HG02642 (cell line): ENCODE measurements around the gene TCN2.

Experiments
- ATAC-seq: cut with Tn5 transposase; IDR thresholded peaks from one replicate; pipeline ENCODE4 v1.9.1; 2021; ENCODE audit warnings: mild to moderate bottlenecking; ENCODE audit not compliant: unreplicated experiment, poor library complexity

TCN2 gene

GRCh38 chr22:30640361-30640760 is 33.4 kb downstream of the TCN2 start:
- ATAC-seq = no peak

DNA sequence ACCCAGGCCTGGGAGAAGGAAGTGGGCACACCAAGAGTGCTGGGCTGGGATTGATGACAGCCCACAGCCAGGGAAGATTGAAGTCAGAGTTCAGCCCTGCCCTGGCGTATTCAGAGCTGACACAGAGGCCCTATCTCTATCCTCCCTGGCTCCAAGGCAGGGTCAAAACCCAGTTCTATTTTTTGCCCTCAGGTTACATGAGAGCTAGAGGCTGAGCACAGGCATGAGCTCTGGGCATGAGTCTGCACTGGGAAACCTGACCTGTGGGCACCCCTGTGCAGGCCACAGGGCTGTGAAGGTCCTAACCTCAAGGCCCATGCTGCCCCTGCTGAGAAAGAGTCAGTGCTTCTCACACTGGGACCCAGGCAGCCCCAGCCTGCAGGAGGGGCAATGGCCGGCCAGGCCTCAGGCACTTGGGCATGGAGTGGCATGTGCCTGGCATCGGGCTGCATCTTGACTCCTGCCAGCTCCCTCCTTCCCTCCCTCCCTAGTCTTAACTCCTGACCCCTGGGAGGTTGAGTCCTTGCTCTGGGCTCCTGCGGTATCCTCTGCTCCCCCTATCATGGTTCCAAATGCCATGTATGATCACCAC is 34.0 kb downstream of the TCN2 start:
- ATAC-seq = no peak

DNA sequence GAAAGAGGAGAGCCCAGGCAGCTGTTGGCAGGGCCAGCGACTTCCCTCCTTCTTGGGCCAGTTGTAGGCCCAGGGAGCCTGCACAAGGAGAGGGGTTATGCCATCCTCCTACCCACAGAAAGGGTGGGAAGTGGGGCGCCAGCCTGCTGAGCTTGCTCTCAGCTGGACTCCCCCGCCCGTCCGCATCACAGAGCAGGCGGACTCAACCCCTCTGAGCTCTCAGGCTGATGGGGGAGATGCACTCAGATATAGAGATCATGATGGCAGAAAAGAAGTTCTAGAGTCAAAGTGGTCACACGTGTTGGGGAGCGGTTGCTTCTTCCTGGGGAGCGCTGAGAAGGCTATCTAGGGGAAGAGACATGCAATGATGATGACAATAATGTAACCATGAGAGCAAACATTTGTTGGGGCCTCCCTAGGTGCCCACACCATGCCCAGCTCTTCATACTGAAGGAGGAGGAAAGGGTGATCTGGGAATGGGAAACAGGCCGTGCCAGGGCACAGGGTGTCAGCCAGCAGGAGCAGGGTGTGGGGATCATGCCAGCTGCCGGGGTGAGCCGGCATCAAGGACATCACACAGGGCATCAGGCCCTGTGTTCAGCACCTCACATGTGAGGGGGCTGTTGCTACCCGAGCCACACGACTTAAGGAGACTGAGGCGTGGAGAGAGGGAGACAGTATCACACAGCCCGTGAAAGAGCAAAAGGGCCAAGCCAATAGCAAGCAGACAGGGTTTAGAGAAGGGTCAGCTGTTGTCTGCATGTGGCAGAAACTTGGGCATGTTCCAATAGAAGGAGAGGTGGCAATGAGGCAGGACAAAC is 36.3 kb downstream of the TCN2 start:
- no peak for ATAC-seq

DNA sequence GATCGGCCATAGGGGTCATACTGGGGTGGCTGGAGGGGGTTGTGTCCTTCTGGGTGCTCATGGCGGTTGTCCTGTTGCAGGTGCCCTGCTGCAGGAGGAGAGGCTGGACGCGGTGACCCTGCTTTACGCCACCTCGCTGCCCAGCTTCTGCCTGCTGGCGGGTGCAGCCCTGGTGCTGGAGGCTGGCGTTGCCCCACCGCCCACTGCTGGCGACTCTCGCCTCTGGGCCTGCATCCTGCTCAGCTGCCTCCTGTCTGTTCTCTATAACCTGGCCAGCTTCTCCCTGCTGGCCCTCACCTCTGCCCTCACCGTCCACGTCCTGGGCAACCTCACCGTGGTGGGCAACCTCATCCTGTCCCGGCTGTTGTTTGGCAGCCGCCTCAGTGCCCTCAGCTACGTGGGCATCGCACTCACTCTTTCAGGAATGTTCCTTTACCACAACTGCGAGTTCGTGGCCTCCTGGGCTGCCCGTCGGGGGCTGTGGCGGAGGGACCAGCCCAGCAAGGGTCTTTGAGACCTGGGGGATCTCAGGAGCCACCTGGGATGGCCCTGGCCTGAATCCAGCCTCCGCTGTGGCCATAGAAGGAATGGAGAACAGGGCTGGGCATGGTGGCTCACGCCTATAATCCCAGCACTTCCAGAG is 39.7 kb downstream of the TCN2 start:
- ATAC-seq = no peak

DNA sequence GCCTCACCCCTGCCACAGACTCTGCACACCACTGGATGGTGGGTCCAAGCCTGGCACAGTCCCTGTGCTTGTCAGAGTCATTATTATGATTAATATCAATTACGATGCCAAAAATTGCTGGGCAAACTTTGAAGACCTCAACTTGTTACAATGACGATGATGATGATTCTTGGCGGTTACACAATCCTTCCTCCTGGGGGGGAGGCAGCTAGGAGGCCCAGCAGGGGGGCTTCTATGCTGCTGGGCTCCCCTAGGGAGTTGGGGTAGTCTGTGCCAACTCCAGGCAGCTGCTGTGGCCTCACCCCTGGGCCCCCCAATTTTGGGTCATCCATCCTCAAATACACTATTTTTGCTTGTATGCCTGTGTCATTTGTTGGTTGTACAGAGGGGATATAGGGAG is 40.6 kb downstream of the TCN2 start:
- no peak for ATAC-seq

- ATAC-seq = no peak
Measured at GRCh38 chr22:30648825-30649224, 41.9 kb downstream of the TCN2 start.

DNA sequence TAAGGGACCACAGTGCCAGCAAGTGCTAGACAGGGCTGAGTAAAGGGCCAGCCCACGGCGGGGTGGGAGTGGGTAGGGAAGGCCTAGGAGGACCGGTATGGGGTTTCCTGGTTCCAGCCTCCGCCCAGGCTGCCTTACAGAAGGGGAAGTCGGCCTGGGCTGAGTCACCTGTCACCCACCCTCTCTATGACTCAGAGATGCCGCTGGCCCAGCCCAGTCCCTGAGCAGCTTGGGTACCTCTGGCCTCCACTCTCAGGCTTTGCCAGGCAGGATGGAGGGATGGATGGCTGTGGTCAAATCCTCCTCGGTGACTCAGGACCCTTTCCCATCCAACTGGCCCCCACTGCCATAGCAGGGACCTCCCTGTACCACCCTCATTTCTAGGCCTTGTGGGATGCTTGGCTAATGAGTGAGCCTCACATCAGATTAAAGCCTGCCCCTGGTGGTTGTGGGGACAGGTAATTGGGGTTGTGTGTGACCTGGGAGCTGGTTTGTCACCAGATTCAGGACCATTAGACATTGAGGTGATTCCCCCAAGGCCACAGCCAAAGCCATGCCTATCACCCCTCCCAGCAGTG is 42.5 kb downstream of the TCN2 start:
- no peak for ATAC-seq

- no peak for ATAC-seq
Measured at GRCh38 chr22:30650508-30651116, 43.6 kb downstream of the TCN2 start.

DNA sequence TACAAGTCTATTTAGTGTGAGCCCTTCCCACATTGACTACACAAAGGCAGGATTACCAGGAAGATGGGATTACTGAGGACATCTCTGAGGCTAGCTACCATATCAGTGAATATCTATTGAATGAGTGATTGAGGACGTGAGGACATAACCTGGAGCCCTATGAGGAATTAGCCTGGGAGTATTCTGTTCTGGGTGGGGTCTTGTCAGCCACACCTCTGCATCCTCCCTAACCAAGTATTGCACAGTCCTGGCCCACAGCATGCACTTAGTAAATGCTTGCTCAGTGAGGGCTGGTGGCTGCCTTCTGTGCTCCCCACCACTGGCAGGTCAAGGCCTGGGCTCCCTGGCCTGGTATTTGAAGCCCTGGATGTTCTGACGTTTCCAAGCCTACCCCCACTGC is 45.9 kb downstream of the TCN2 start:
- no peak for ATAC-seq

DNA sequence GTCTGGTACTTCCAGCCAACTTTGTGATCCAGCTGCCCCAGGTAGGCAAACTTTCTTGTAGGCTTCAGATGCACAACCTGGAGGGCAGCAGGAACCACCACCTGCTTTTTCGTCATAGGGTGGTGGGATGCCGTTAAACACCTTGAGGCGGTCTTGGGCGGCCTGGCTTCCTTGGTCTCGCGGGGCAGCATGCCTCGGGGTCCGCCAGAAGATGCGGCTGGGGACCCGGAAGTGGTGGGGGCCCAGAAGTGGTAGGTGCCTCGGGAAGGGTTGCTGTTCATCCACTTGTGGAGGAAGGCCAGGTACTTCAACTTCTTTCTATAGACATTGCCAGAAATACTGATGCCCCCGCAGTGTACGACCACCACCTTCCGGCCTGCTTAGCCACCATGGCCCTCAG is 47.4 kb downstream of the TCN2 start:
- ATAC-seq = no peak

DNA sequence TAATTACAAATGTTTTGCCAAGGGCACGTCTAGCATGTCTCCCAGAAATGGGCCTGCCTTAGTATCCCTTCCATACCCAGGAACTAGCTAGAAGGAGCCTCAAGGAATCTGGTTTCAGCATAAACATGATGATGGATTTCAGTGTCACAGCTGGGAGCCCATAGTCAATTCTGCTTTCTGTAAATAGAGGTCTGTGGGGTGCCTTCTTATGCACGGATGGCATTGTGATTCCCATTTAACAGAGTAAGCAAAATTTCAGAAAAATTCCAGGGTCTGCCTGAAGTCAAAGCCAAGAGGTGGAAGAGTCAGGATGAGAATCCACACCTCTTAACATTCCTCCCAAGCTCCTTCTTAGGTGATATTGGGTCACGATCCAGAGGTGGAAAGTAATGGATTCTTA is 48.6 kb downstream of the TCN2 start:
- ATAC-seq = no peak

- ATAC-seq = no peak
Measured at GRCh38 chr22:30662040-30662439, 55.1 kb downstream of the TCN2 start.

- no peak for ATAC-seq
Measured at GRCh38 chr22:30664798-30665197, 57.8 kb downstream of the TCN2 start.

- no peak for ATAC-seq
Measured at GRCh38 chr22:30665266-30665665, 58.3 kb downstream of the TCN2 start.

DNA sequence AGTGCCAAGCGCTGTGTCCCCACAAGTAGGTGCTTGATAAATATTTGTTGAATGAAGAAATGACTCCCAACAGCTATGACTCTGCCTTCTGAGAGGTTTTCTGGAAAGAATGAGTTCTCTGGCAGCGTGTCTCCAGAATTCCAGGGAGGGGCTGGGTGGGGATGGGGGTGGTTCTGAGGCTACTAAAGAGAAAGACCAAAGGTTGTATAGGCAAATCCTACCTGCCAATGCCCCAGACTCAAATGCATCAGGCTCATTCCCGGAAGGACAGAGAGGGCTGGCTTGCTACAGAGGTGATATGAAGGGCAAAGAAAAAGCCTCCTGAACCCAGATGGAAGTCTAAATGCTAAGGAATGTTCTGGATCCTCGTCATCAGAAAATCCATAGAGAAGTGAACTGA is 58.8 kb downstream of the TCN2 start:
- no peak for ATAC-seq

DNA sequence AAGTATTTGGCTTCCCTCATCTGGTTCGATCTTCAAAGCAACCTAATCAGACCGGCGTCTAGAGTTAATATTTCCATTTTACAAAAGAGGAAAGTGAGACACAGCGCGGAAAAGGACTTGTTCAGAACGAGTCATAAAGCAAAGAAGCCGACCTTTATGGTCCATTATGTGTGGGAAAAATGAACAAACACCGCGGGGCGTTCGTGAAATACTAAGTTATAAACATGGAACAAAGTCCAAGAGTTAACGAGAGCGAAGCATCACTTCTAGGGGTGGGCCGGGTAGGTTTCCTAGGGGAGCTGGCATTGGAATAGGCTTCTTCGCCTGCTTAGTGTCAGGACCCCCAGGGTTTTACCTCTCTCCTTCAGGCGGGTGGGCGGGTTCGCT is 60.1 kb downstream of the TCN2 start:
- ATAC-seq = no peak

DNA sequence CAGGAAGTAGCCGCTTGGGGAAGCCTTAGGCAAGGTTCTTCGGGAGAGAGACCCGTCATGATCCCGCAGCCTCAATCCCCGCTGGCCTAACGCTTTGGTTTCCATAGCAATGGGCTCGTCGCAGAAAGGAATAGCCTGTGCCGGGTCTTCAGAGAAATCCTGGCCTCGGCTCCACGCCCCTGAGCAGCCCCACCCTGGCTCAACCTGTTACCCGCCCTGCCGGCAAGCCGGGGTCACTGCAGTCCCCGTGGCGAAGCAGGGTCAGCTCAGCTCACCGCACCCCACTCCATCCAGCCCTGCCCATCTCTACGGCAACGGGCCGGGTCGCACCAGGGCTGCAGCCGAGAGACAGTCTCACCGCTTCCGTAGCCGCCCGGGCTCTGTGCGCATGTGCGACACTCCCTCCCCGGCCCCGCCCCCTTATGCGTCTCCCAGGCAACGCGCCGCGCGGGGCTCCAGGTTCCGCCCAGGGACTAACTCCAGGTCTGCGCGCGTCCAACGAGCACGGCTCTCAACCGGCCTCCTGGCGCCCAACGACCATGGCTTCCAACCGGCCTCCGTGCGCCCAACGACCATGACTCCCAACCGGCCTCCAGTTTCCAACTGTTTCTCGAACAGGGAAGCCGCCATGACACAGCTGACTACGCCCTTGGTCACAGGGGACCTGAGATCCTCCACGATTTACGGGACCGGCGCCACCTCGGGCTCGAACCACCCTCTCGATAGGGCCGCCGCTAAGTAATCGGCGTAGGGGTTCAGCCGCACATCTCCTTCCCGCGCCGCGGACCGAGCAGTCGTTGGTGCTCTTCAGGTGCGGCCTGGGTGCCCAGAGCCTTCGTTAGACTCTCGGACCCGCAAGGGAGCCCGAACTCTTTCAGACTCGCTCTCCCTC is 60.8 kb downstream of the TCN2 start, which contains the start of gene DUSP18:
Gene DUSP18 (minus strand): TSS at position 382 of the 892 bp plus-strand sequence. CDS start 3,872 bp downstream, outside the sequence.
- peak; percentile 88 for ATAC-seq

- no peak for ATAC-seq
Measured at GRCh38 chr22:30668386-30668710, 61.4 kb downstream of the TCN2 start.

- no peak for ATAC-seq
Measured at GRCh38 chr22:30671071-30671470, 64.1 kb downstream of the TCN2 start.

GRCh38 chr22:30673136-30673535 is 66.2 kb downstream of the TCN2 start:
- no peak for ATAC-seq
